HG03060 (cell line): ENCODE data around the gene KYAT1.
"Not testable (repeated sequence)": the region's sequence is repeated elsewhere in the genome, so short reads cannot be mapped to it uniquely, and the experiment has no call there.

Experiments
- ATAC-seq: cut with Tn5 transposase; IDR thresholded peaks from one replicate; pipeline ENCODE4 v1.9.1; 2021; ENCODE audit warnings: low read depth, moderate number of reproducible peaks; ENCODE audit not compliant: unreplicated experiment

KYAT1 gene

DNA sequence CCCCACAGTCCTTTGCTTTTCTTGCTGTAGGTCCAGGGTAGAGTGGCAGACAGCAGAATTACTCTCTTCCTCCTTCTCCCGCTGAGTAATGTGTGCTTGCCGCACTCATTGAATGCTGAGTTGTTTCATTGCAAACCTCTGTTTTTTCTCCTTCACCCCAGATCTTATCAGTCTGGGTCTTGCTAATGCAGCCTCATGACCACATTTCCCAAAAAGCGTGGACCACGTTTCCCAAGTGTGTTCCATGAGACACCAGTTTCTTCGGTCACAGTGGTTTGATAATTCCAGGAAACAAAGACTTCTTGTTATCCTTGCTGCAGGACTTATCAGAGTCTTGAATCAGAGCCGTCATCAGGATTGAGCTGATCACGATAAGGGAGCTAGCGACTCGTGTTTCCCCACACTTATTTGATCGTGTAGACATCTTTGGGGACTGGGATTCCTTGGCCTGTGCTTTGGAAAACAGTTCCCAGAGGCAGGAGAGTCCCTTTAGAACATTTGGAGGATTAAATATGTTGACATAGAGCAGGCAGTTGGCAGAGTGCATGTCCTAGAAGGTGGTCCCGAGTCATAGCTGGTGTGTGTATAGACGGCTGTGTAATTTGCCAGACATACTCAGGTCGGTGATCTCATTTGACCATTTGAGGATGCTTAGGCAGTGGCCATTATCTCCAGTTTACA, 4.6 kb upstream of the KYAT1 start:
- ATAC-seq = no peak

DNA sequence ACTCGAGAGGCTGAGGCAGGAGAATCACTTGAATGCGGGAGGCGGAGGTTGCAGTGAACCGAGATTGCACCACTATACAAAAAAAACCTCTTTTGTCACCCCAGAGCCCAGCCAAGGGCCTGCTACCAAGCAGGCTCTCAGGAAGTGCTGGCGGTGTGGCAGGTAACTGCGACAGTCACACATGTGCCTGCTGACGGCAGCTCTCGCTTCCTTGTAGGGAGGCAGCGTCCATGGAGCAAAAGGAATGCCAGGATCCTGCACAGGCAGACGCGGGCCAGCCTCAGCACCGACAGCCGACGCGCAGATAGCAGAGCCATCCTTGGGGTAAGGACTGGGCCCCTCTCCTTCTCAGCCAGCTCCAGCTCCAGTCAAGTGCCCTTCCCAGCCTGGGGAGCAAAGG, 4.0 kb upstream of the KYAT1 start:
- ATAC-seq = no peak

DNA sequence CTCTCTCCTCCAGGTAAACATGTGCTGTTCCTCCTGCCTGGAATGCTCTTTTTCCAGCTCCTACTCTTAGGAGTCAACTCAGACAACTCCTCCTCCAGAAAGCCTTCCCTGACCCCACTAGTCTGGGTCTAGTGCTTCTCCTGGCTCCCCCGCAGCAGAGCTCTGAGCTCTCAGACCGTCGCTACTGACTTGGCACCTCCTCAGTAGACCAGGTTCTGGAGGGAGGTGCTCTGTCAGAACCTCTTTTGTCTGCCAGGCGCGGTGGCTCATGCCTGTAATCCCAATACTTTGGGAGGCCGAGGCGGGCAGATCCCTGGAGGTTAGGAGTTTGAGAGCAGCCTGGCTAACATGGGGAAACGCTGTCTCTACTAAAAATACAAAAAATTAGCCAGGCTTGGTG, 3.6 kb upstream of the KYAT1 start:
- no peak for ATAC-seq

DNA sequence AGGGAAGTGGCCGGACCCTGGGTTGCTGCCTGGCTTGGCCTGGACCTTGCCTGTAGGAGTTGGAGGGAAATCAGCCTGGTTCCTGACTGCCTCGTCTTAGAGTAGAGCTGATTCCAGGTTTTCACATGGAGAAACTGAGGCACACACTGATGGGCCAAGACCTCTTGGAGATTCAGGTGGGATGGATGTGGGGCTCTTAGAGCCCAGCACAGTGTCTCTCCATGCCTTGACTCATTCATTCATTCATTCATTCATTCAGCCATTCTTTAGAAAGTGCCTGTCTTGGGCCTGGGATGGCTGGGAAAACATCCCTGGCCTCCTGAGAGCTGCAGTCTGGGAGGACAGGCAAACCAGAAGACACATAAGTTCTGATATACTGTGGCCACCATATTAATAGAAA, 2.4 kb upstream of the KYAT1 start:
- no peak for ATAC-seq

DNA sequence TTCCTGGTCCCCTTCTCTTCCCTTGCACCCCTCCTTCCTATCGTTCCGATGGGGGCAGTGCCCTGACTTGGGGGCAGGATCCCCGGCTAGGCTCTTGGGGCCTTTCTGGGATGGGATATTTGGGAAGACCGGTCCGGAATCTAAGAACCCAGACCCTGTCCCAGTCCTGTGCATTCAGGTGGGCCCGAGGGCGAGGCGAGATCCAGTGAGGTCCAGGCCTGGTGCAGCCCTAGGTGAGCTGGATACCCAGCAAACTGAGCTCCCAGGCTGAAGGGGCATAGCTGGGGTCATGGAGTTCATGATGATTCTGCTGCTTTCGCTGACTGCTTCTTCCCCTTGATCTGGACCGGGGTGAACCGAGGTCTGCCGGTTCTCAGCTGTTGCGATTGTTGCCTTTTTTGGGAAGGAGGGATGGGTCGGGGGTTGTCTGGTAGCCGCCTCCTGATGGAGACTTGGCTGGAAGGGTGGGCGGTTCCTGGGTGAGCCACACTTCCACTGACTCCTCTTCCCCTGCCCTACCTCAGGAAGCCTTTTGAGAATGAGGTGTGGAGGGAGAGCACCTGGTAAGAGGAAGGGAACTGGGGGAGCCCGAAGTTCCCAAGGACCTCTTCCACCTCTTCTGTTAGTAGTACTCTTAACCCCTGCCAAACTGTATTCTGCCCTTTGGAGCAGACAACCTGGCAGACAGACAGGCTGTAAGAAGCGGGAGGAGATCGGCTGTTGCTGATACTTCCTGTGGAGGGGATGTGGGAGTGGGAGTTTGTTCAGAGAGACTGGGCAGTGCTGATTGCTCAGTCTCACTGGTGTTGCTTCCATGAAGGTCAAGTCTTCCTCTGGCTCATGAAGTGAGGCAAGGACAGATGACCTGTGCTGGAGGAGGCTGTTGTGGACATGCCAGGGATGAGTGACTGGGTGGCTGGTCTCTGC, 1.2 kb upstream of the KYAT1 start:
- ATAC-seq = no peak

DNA sequence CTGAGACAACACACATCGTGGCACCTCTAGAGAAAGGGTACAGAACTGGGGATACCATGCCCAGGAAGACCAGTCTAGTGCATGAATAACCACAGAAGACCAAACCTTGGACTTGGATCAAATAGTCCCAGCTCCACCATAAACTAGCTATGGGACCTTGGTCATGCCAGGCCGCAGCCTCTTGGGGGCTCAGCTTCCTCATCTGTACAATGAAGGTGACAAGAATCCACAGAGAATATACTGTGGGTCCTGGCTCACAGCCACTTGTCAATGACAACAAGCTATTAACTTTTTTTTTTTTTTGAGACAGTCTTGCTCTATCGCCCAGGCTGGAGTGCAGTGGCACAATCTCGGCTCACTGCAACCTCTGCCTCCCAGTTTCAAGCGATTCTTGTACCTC, 3.9 kb downstream of the KYAT1 start:
- no peak for ATAC-seq

DNA sequence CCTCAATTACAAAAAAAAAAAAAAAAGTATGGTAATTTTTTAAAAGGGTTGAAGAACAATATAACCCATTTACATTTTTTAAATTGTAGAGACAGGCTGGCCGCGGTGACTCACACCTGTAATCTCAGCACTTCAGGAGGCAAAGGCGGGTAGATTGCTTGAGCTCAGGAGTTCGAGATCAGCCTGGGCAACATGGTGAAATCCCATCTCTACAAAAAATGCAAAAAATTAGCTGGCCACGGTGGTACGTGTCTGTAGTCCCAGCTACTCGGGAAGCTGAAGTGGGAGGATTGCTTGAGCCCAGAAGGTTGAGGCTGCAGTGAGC, 10.8 kb downstream of the KYAT1 start:
- ATAC-seq = not testable (repeated sequence)

DNA sequence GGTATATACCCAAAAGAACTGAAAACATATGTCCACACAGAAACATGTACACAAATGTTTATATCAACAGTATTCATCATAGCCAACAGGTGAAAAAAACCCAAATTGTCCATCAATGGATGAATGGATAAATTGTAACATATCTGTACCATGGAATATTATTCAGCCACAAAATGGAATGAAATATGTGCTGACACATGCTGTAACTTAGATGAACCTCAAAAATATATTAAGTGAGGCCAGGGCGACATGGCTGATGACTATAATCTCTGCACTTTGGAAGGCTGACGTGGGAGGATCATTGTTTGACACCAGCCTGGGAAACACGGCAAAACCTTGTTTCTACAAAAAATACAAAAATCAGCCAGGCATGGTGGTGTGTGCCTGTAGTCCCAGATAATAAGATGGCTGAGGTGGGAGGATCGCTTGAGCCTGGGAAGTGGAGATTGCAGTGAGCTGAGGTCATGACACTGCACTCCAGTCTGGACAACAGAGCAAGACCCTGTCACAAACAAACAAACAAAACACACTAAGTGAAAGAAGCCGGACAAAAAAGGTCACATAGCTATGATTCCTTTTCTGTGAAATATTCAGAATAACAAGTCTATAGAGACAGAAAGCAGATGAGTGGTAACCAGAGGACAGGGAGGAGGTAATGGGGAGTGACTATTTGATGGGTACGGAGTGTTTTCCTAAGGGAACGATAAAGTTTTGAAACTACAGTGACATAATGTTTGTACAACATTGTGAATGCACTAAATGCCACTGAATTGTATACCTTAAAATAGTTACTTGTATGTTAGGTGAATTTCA, 11.4 kb downstream of the KYAT1 start:
- no peak for ATAC-seq

DNA sequence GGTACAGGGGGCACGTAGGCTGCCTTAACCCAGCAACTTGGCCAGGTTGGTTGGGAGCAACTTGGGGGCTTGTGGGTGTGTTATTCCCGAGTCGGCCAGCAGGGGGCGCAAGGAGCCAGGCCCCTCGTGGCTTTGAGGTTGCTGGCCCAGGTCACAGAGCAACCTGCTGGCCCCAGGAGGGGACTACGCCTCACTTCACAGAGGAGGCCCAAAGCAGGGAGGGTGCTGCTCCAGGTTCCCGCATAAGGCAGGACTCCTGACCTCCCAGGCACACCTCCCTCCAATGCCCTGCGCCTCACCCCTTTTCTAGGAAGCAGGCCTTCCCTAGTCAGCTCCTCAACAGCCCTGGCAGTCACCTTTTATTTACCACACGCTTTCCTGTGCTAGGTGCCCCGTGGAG, 18.1 kb downstream of the KYAT1 start:
- ATAC-seq = no peak

DNA sequence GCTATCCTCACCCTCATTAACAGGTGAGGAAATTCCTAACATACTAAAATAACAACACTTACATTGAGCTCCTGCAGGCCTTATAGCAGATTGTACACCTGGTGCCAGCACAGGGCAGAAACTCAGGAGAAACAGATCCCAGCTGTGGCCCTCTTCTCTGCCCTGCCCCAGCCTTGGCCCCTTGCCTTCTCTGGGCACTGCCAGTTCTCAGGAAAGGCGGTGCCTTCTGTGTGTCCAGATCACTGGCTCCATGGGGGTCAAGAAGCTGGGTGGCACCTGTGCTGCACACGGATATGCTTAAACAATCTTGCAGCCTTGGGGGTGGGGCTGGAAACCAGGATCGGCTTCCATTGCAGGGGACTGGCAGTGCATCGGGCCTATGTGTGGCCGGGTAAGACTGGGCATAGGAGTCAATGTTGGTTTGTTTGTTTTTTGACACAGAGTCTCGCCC, 19.3 kb downstream of the KYAT1 start:
- no peak for ATAC-seq

DNA sequence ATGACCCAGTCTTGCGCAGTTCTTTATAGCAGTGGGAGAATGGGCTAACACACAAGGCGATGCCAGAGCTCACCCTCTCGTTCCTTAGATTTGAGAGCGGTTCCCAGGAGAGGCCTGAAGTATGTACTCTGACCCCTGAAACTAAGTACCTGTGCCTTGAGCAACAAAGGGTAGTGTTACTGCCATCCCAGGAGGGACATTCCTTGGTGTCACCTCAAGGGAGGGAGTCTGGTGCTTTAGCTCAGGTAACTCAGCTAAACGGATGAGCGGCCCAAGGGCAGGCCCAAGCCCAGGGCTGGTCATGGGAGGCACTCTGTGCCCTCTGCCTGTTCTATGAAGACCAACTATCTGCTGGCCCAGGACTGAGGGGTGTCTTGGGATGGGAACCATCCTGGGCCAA, 20.2 kb downstream of the KYAT1 start:
- no peak for ATAC-seq

DNA sequence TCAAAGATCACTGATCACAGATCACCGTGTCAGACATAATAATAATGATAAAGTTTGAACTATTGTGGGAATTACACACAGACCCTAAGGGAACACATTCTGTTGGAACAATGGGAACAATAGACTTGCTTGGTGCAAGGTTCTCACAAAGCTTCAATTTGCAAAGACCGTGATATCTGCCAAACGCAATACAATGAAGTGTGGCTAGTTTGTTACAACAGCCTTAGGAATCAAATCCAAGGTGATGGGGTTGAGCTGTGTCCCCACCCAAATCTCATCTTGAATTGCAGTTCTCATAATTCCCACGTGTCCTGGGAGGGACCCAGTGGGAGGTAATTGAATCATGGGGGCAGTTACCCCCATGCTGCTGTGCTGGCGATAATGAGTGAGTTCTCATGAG, 20.8 kb downstream of the KYAT1 start:
- ATAC-seq = no peak

DNA sequence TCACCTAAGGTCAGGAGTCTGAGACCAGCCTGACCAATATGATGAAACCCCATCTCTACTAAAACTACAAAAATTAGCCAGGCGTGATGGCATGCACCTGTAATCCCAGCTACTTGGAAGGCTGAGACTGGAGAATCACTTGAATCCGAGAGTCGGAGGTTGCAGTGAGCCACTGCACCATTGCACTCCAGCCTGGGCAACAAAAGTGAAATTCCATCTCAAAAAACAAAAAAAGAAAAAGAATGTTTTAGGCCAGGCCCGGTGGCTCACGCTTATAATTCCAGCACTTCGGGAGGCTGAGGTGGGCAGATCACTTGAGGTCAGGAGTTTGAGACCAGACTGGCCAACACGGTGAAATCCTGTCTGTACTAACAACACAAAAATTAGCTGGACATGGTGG, 23.3 kb downstream of the KYAT1 start:
- ATAC-seq = not testable (repeated sequence)

DNA sequence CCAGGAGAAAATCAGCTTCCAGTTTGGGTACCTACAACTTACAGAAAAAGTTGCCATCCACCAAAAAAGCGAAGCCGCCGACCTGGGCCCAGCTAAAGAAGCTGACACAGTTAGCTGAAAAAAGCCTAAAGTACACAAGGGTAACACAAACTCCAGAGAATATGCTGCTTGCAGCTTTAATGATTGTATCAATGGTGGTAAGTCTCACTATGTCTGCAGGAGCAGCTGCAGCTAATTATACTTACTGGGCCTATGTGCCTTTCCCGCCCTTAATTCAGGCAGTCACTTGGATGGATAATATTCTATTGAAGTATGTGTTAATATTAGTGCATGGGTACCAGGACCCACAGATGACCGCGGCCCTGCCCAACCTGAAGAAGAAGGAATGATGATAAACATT, 27.3 kb downstream of the KYAT1 start:
- not testable (repeated sequence) for ATAC-seq

DNA sequence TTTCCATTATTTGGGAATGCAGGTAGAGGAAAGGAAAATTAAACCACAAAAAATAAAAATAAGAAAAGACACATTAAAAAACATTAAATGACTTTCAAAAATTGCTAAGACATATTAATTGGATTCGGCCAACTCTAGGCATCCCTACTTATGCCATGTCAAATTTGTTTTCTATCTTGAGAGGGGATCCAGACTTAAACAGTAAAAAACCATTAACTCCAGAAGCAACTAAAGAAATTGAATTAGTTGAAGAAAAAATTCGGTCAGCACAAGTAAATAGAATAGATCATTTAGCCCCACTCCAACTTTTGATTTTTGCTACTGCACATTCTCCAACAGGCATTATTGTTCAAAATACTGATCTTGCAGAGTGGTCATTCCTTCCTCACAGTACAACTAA, 29.1 kb downstream of the KYAT1 start:
- not testable (repeated sequence) for ATAC-seq

DNA sequence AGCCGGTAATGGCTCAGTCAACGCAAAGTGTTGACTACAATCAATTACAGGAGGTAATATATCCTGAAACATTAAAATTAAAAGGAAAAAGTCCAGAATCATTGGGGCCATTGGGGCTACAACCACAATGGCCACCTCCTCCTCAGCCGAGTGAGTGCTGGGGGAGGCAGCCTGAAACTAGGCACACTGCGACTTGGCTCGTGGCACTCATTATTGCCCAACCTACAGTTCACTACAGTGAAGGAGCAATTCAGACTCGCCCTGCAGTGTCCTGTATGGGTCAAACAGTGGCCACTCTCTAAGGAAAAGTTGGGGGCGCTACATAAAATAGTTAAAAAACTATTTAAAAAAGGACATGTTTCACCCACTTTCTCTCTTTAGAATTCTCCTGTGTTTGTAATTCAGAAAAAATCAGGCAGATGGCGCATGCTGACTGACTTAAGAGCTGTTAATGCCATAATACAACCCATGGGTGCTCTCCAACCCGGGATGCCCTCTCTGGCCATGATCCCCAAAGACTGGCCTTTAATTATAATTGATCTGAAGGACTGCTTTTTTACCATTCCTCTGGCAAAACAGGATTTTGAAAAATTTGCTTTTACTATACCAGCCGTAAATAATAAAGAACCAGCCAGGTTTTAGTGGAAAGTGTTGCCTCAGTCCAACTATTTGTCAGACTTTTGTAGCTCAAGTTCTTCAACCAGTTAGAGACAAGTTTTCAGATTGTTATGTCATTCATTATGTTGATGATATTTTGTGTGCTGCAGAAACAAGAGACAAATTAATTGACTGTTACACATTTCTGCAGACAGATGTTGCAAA, 29.8 kb downstream of the KYAT1 start:
- not testable (repeated sequence) for ATAC-seq

DNA sequence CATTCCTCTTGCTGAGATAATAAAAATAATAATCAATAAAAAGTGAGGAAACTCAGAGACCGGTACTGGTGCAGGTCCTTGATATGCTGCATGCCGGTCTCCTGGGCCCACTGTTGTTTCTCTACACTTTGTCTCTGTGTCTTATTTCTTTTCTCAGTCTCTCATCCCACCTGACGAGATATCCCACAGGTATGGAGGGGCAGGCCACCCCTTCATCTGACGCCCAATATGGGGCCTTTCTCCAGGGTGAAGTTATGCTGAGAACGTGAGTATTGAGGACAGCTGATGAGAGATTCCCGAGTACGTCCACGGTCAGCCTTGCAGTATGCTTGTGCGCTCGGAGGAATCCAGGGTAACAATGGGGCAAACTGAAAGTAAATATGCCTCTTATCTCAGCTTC, 30.7 kb downstream of the KYAT1 start:
- ATAC-seq = not testable (repeated sequence)

DNA sequence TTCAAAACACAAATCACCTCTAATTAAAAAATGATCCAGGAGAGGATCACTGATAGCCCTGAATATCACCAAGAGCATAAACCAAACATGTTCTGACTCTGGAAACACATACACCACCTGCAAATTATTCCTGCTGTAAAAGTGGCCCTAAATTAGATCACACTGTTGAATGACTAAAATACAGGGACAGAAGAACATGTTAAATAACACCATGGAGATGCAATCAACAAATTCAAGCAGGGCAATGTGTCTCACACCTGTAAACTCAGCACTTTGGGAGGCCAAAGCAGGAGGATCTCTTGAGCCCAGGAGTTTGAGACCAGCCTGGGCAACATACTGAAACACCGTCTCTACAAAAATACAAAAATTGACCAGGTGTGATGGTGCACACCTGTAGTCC, 33.9 kb downstream of the KYAT1 start:
- no peak for ATAC-seq

DNA sequence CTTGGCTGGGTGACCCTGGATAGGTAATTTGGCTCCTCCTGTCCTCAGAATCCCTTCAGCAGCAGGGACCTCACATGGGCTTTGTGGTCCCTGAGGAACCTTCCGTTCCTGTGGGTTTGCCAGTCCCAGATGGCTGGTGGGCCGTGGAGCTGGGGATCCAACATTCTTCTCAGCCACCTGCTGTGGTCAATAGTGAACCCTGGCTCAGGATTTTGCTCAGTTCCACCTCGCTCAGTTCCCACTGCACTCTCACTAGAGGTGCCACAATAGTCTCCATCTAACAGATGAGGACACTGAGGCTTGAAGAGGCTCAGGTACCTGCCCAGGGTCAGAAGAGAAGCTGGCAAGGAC, 35.1 kb downstream of the KYAT1 start:
- no peak for ATAC-seq

DNA sequence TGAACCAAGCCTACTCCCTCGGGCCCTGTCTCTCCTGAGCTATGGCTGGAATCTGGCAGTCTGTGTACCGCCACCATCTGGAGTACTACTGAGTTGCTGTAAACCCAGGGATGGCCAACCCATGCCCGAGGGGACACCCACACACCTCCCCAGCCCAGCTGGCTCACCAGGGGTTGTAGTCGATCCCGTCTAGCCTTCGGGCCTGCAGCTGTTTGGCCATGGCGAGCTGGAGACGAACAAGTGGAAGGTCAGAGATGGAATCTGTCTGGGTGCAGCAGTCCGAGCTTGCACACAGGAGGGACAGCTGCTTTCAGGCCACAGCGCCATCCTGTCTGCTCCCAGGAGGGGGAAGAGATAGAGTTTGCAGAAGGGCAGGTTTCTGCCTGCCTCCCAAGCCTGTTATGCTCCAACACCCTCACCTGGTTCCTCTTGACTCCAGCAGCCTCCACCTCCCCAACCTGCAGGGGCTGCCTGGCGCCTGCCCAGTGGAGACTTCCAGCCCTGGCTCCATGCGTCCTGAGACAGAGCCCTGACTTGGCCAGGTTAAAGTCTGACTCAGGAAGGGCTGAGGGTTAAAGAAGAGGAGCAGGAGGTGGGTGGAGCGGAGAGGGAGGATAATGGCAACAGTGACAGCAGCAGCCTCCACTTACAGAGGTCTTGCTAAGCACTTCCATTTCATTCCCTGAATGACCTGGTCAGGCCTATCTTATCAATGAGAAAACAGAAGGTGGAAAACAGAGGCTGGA, 36.4 kb downstream of the KYAT1 start:
- no peak for ATAC-seq
